Peyer's patch (tissue), 4 donors: ENCODE results near the gene MAPK8.

ENCODE experiments used
- CTCF ChIP-seq, 6 experiments: fragments of 450-650 bp in 4 of 6; fragments of 200-600 bp in 2 of 6; sonication (generic) in 1 of 6; IDR thresholded peaks; one replicate each; pipeline ENCODE4 v1.5.1; 2017 to 2019; ENCODE audit warnings: antibody characterized with exemption in 6 of 6, mild to moderate bottlenecking in 3 of 6, moderate library complexity in 1 of 6
- POLR2A ChIP-seq, 2 donors: fragments of 450-650 bp; IDR thresholded peaks; one replicate each; pipeline ENCODE4 v1.5.1; 2017; ENCODE audit warnings: antibody characterized with exemption in 2 of 2, mild to moderate bottlenecking in 2 of 2, moderate library complexity in 2 of 2

- TF ChIP-seq CTCF (IDR thresholded peaks at IDR 0.05) = no peak
- TF ChIP-seq POLR2A (IDR thresholded peaks at IDR 0.05) = no peak
Observed at GRCh38 chr10:48365668-48366067, 59.2 kb downstream of the MAPK8 start.
